ENCODE data around the gene OGFRL1. TPM values are rescaled to one million over a fixed set of nuclear protein-coding genes. Genes with fewer than 3 reads are reported as not detected.

The OGFRL1 gene
- total RNA-seq: 8.8 TPM
- polyA plus RNA-seq: 1 to 10 TPM; 1.3 to 2.7 (median 2.0) TPM

DNA sequence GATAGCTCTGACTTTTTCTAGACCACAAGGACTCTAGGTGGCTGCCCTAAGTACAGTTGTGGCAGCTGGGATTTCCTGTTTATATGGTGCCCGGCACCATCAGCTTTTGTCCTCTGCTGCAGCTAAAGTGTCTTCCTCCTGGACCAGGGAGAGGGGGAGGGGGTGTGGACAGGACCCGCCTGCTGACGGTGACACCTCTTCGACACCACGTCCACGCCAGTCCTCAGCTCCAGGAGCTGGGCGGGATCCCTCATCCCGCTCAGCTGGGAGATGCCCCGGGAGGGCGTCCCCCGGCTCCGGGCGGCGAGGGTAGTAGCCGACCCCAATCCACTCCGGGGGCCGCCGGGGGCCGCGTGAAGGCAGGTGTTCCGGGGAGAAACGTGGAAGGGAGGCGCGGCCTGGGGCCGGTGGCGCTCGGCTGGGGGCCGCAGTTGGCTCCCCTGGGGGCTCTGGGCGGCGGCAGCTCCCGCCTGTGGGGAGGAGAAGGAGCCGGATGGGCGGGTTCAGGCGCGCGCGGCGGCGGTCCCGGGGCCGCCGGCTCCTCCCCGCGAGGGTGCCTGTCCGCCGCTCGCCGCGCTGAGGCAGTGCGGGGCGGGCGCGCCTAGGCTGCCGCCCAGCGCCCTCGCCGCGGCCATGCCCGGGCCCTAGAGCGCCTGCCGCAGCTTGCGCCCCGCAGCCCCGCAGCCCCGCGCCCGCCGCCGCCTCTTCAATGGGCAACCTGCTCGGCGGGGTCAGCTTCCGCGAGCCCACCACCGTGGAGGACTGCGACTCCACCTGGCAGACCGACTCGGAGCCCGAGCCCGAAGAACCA lies at the start of gene OGFRL1:
OGFRL1 (plus strand) TSS at position 584 of the 811 bp plus-strand sequence; CDS start at position 710, 126 bp downstream.
- H3K4me3 Mint-ChIP-seq: peak within 1 kb of the TSS; percentile 84 to 93 (median 90)
- peaks cover 29% of the 10 kb centered on the region for H3K27me3 Mint-ChIP-seq
- Histone ChIP-seq H3K4me3 (ENCODE audit: low read depth, low read length) (peak within 1 kb of the TSS; percentile 75), H3K9me3 (ENCODE audit: control insufficient read depth in 2 of 2, low read length in 2 of 2) (no peaks in the 10 kb centered on the region), H3K36me3 (ENCODE audit: control insufficient read depth, insufficient read depth, low read length) (no peaks in the 10 kb centered on the region), H3K27me3 (ENCODE audit: control insufficient read depth, insufficient read depth, low read length) (no peaks in the 10 kb centered on the region), H3K27ac (ENCODE audit: insufficient read depth, low read length, poor library complexity, severe bottlenecking) (peak within 1 kb of the TSS; percentile 63), H3K4me1 (ENCODE audit: control insufficient read depth, insufficient read depth, low read length, poor library complexity, severe bottlenecking) (peaks cover 18% of the 10 kb centered on the region)
- peaks cover 0 to 3% (median 0%) of the 10 kb centered on the region in 7 donors for H3K9me3 Mint-ChIP-seq
- H3K36me3 Mint-ChIP-seq: peaks cover 3% of the 10 kb centered on the region
- H3K27ac Mint-ChIP-seq: peak within 1 kb of the TSS; percentile 44 to 88 (median 82)
- peak; percentile 86 to 89 for ATAC-seq (ENCODE audit: low read depth in 2 of 2)
- H3K4me1 Mint-ChIP-seq: peaks cover 24 to 41% (median 35%) of the 10 kb centered on the region in 4 donors
- DNase-seq: peak; percentile 52 to 77 (median 64)

DNA sequence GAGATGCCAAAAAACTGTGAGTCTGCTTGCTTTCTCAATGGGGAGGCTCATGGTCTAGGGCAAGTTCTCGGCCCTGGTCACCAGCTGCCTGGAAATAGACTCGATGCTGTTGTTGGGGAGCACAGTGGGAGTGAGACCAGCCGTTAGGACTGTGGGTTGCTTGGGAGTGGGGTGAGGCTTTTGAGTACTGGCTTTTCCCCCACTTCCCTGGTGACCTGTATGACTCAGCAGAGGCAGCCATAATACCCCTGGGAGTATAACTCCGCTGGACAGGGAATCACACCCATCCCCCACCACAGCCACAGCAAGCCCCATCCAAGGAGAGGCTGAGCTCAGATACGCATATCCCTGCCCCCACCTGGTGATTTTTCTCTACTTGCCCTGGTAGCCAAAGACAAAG lies 48.9 kb upstream of the OGFRL1 start:
- peaks cover 7% of the 10 kb centered on the region for H3K27me3 Mint-ChIP-seq
- no peak overlapping the region for H3K27ac Mint-ChIP-seq
- DNase-seq: no peak
- H3K4me3 ChIP-seq (ENCODE audit: low read depth, low read length): no peak overlapping the region
- ATAC-seq (ENCODE audit: low read depth in 2 of 2): no peak
- no peaks in the 10 kb centered on the region for H3K4me1 Mint-ChIP-seq
- peaks cover 0 to 7% (median 0%) of the 10 kb centered on the region in 7 donors for H3K9me3 Mint-ChIP-seq
- no peaks in the 10 kb centered on the region for H3K4me1 ChIP-seq (ENCODE audit: control insufficient read depth, insufficient read depth, low read length, poor library complexity, severe bottlenecking)
- H3K9me3 ChIP-seq (ENCODE audit: control insufficient read depth in 2 of 2, low read length in 2 of 2): no peaks in the 10 kb centered on the region
- H3K27me3 ChIP-seq (ENCODE audit: control insufficient read depth, insufficient read depth, low read length): no peaks in the 10 kb centered on the region
- H3K4me3 Mint-ChIP-seq: peak overlapping the region in 1 of 4 donors; percentile 83
- no peaks in the 10 kb centered on the region for H3K36me3 ChIP-seq (ENCODE audit: control insufficient read depth, insufficient read depth, low read length)
- no peaks in the 10 kb centered on the region for H3K36me3 Mint-ChIP-seq
- no peak overlapping the region for H3K27ac ChIP-seq (ENCODE audit: insufficient read depth, low read length, poor library complexity, severe bottlenecking)

DNA sequence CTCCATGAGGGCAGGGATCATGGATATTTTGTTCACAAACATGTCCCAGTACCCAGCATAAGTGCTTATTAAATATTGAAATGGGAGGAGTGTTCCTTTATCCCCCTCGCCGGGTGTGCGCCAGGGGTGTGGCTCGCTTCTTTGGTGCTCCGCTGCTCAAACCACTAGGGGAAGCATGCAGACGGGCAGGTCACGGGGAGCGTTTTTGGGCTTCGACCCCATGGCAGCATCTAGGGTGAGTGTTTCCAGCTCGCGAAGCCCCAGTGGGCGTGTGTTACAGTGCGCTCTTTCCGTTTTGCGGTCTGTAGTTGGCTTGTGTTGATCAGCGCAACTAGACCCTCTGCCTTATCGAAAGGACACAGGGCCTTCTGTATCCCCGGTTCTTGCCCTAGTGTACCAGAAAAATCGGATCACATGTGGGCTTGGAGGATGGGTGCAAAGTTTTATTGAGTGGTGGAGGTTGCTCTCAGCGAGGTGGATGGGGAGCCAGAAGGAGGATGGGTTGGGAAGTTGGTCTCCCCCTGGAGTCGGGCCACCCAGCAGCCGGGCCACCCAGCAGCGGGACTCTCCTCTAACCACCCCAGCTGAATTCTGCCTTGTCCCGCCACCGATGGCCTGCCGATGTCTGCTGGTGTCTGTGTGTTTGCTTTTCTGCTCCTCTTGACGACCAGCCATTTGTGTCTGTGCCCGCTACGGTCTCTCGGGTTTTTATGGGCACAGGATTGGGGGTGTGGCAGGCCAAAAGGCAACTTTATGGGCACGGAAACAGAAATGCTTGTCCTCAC lies 43.2 kb upstream of the OGFRL1 start:
- Histone ChIP-seq H3K27me3 (ENCODE audit: control insufficient read depth, insufficient read depth, low read length) (no peaks in the 10 kb centered on the region), H3K4me3 (ENCODE audit: low read depth, low read length) (no peak overlapping the region), H3K27ac (ENCODE audit: insufficient read depth, low read length, poor library complexity, severe bottlenecking) (no peak overlapping the region), H3K36me3 (ENCODE audit: control insufficient read depth, insufficient read depth, low read length) (no peaks in the 10 kb centered on the region), H3K9me3 (ENCODE audit: control insufficient read depth in 2 of 2, low read length in 2 of 2) (no peaks in the 10 kb centered on the region), H3K4me1 (ENCODE audit: control insufficient read depth, insufficient read depth, low read length, poor library complexity, severe bottlenecking) (no peaks in the 10 kb centered on the region)
- Mint-ChIP-seq H3K36me3 (no peaks in the 10 kb centered on the region), H3K4me3 (peak overlapping the region in 1 of 4 donors; percentile 63), H3K9me3 (peaks cover 0 to 4% (median 0%) of the 10 kb centered on the region in 7 donors), H3K4me1 (peaks cover 0 to 3% (median 0%) of the 10 kb centered on the region in 4 donors), H3K27me3 (peaks cover 7% of the 10 kb centered on the region), H3K27ac (no peak overlapping the region)
- no peak for DNase-seq
- ATAC-seq (ENCODE audit: low read depth in 2 of 2): no peak

DNA sequence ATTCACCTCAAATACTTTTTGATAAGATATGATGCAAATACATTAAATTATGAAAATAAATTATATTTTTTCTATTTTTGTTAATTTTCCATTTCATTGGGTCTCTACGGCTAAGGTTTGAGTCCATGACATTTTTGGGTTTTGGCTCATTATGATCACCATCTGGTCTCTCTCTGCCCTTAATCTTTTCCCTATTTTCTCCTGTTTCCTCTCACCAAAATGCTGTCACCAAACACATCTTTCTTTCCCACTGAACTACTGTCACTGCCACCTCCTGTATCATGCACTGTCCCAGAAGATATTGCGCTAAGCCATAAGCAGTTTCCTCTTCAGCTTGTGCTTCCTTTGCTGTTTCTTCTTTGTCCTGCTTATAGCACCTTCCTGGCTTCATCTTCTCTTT lies 42.0 kb upstream of the OGFRL1 start:
- H3K4me1 Mint-ChIP-seq: peaks cover 0 to 3% (median 0%) of the 10 kb centered on the region in 4 donors
- H3K27me3 ChIP-seq (ENCODE audit: control insufficient read depth, insufficient read depth, low read length): no peaks in the 10 kb centered on the region
- ATAC-seq (ENCODE audit: low read depth in 2 of 2) (no peak), DNase-seq (no peak)
- no peaks in the 10 kb centered on the region for H3K4me1 ChIP-seq (ENCODE audit: control insufficient read depth, insufficient read depth, low read length, poor library complexity, severe bottlenecking)
- peaks cover 0 to 4% (median 0%) of the 10 kb centered on the region in 7 donors for H3K9me3 Mint-ChIP-seq
- H3K36me3 Mint-ChIP-seq: no peaks in the 10 kb centered on the region
- H3K27ac ChIP-seq (ENCODE audit: insufficient read depth, low read length, poor library complexity, severe bottlenecking): no peak overlapping the region
- H3K27me3 Mint-ChIP-seq: peaks cover 7% of the 10 kb centered on the region
- H3K27ac Mint-ChIP-seq: no peak overlapping the region
- H3K4me3 Mint-ChIP-seq: no peak overlapping the region
- H3K36me3 ChIP-seq (ENCODE audit: control insufficient read depth, insufficient read depth, low read length): no peaks in the 10 kb centered on the region
- H3K4me3 ChIP-seq (ENCODE audit: low read depth, low read length): no peak overlapping the region
- no peaks in the 10 kb centered on the region for H3K9me3 ChIP-seq (ENCODE audit: control insufficient read depth in 2 of 2, low read length in 2 of 2)

DNA sequence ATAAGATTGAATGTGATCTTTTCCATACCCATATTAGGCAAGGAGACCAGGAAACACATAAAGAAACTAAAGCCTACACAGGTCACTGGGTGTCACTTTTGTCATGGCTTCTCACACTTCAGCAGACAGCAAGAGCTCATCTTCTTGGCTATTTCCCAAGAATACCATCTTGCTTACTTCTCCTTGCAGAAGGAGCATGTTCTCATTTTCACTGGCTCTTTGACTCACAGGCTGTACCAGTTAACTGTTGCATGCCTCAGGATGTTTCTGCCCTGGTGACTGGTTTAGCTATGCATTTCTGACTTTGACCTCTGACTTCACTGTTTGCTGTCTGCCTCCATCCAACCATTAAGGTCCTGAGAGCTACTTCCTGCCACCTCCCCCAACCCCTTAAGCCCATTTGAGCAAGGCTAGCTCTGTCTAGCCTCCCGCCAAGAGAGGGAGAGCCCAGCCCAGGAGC lies 40.3 kb upstream of the OGFRL1 start:
- DNase-seq (no peak), ATAC-seq (ENCODE audit: low read depth in 2 of 2) (peak in 1 of 2 donors; percentile 45)
- no peak overlapping the region for H3K4me3 Mint-ChIP-seq
- no peaks in the 10 kb centered on the region for H3K36me3 Mint-ChIP-seq
- H3K4me1 ChIP-seq (ENCODE audit: control insufficient read depth, insufficient read depth, low read length, poor library complexity, severe bottlenecking): no peaks in the 10 kb centered on the region
- no peaks in the 10 kb centered on the region for H3K27me3 Mint-ChIP-seq
- no peaks in the 10 kb centered on the region for H3K27me3 ChIP-seq (ENCODE audit: control insufficient read depth, insufficient read depth, low read length)
- peaks cover 0 to 2% (median 0%) of the 10 kb centered on the region in 7 donors for H3K9me3 Mint-ChIP-seq
- H3K36me3 ChIP-seq (ENCODE audit: control insufficient read depth, insufficient read depth, low read length): no peaks in the 10 kb centered on the region
- no peak overlapping the region for H3K27ac Mint-ChIP-seq
- no peak overlapping the region for H3K27ac ChIP-seq (ENCODE audit: insufficient read depth, low read length, poor library complexity, severe bottlenecking)
- H3K9me3 ChIP-seq (ENCODE audit: control insufficient read depth in 2 of 2, low read length in 2 of 2): no peaks in the 10 kb centered on the region
- peaks cover 0 to 3% (median 0%) of the 10 kb centered on the region in 4 donors for H3K4me1 Mint-ChIP-seq
- H3K4me3 ChIP-seq (ENCODE audit: low read depth, low read length): no peak overlapping the region

DNA sequence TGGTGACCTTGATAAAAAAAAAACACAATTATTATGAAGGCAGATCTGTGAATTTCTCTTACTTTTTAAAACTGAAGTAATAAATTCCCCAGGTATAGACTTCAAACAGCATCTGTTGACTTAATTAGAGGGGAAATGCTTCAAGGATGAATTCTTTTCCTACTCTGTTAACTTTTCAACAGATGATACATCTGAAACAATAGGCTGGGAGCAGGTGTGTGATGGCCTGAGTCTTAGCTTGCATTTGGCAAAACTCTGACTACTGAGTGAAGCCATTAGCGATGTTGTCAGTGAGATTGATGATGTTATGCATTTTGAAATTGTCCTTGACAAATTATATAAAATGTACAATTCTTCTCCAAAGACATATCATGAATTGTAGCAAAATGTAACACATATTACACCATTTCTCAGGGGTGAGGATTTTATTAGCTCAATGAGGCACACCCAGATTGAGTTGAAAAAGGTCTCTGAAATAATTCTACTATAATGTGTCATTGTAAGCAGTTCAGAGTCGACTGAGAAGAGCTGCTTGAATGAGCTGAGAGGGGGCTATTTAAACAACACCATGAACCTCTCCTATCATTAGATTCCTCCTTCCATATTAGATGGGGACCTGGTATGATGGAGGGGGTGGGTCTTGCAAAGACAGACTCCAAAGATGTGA lies 39.6 kb upstream of the OGFRL1 start:
- peaks cover 0 to 3% (median 0%) of the 10 kb centered on the region in 4 donors for H3K4me1 Mint-ChIP-seq
- no peak overlapping the region for H3K4me3 Mint-ChIP-seq
- H3K4me3 ChIP-seq (ENCODE audit: low read depth, low read length): no peak overlapping the region
- no peaks in the 10 kb centered on the region for H3K9me3 ChIP-seq (ENCODE audit: control insufficient read depth in 2 of 2, low read length in 2 of 2)
- no peaks in the 10 kb centered on the region for H3K36me3 ChIP-seq (ENCODE audit: control insufficient read depth, insufficient read depth, low read length)
- ATAC-seq (ENCODE audit: low read depth in 2 of 2) (no peak), DNase-seq (no peak)
- H3K27me3 Mint-ChIP-seq: peaks cover 4% of the 10 kb centered on the region
- H3K27ac ChIP-seq (ENCODE audit: insufficient read depth, low read length, poor library complexity, severe bottlenecking): no peak overlapping the region
- no peak overlapping the region for H3K27ac Mint-ChIP-seq
- peaks cover 2% of the 10 kb centered on the region for H3K27me3 ChIP-seq (ENCODE audit: control insufficient read depth, insufficient read depth, low read length)
- H3K9me3 Mint-ChIP-seq: peaks cover 0 to 2% (median 0%) of the 10 kb centered on the region in 7 donors
- H3K36me3 Mint-ChIP-seq: no peaks in the 10 kb centered on the region
- H3K4me1 ChIP-seq (ENCODE audit: control insufficient read depth, insufficient read depth, low read length, poor library complexity, severe bottlenecking): no peaks in the 10 kb centered on the region

DNA sequence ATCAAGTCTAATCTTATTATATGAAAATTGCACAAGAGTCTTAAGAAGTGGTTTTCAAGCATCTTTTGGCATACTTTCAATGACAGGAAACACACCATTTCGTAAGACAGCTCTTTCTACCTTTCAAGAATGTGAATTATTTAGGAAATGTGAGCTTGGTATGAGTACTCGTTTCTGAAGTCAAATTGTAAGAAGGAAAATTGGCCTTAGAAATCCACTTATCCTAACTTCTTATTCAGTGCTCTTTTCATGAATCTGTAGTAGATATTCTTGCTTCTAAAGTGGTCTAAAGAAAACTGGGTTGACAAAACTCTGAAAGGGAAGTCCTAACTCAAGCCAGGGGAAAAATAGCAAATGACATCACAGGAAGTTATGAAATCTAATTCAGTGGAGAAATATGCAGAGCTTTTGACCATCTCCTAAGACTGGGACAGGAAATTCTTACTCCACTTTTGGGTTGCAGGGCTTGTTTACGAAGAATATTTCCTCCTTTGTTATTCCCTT lies 38.5 kb upstream of the OGFRL1 start:
- Mint-ChIP-seq H3K27me3 (peaks cover 7% of the 10 kb centered on the region), H3K27ac (no peak overlapping the region), H3K4me1 (peaks cover 0 to 3% (median 0%) of the 10 kb centered on the region in 4 donors), H3K4me3 (no peak overlapping the region), H3K36me3 (no peaks in the 10 kb centered on the region), H3K9me3 (peaks cover 0 to 2% (median 0%) of the 10 kb centered on the region in 7 donors)
- DNase-seq (no peak), ATAC-seq (ENCODE audit: low read depth in 2 of 2) (no peak)
- Histone ChIP-seq H3K9me3 (ENCODE audit: control insufficient read depth in 2 of 2, low read length in 2 of 2) (no peaks in the 10 kb centered on the region), H3K27ac (ENCODE audit: insufficient read depth, low read length, poor library complexity, severe bottlenecking) (no peak overlapping the region), H3K4me3 (ENCODE audit: low read depth, low read length) (no peak overlapping the region), H3K4me1 (ENCODE audit: control insufficient read depth, insufficient read depth, low read length, poor library complexity, severe bottlenecking) (no peaks in the 10 kb centered on the region), H3K36me3 (ENCODE audit: control insufficient read depth, insufficient read depth, low read length) (no peaks in the 10 kb centered on the region), H3K27me3 (ENCODE audit: control insufficient read depth, insufficient read depth, low read length) (peaks cover 2% of the 10 kb centered on the region)

Measured in CD4-positive, CD25-positive, alpha-beta regulatory T cell (primary cell).